HepG2 (cell line): Measurements from ENCODE around the gene RRBP1. TPM values are rescaled to one million over a fixed set of nuclear protein-coding genes. Genes with fewer than 3 reads are reported as not detected.

ENCODE experiments used
- ELF4 ChIP-seq: sonication (generic); formaldehyde crosslinking; IDR thresholded peaks from 2 replicates; pipeline ENCODE4 v1.5.0; 2020; ENCODE audit warnings: missing genetic modification reagents, mild to moderate bottlenecking, moderate library complexity, borderline replicate concordance
- ETV6 ChIP-seq: sonication (generic); formaldehyde crosslinking; conservative IDR thresholded peaks from 2 replicates; pipeline ENCODE4 v1.4.0; 2020; ENCODE audit warnings: missing genetic modification reagents
- JARID2 ChIP-seq: sonication (generic); formaldehyde crosslinking; IDR thresholded peaks from 2 replicates; pipeline ENCODE4 v1.8.1; 2023; ENCODE audit warnings: missing genetic modification reagents, inconsistent platforms; ENCODE audit not compliant: insufficient replicate concordance
- MIER2 ChIP-seq: IDR thresholded peaks from 2 replicates; pipeline ENCODE4 v1.6.1; 2016; ENCODE audit warnings: missing biosample characterization, missing genetic modification reagents
- PHF5A ChIP-seq: IDR thresholded peaks from one replicate; pipeline ENCODE4 v1.6.1; 2018; ENCODE audit warnings: low read depth, missing genetic modification reagents; ENCODE audit not compliant: unreplicated experiment
- RBAK ChIP-seq: sonication (generic); formaldehyde crosslinking; IDR thresholded peaks from 2 replicates; pipeline ENCODE4 v1.5.1; 2020; ENCODE audit warnings: mild to moderate bottlenecking, missing genetic modification reagents
- RBM39 ChIP-seq: fragments of 200-400 bp; formaldehyde crosslinking; IDR thresholded peaks from one replicate; pipeline ENCODE4 v1.6.1; 2018; ENCODE audit warnings: antibody characterized with exemption, mild to moderate bottlenecking, low read depth, low read length; ENCODE audit not compliant: poor library complexity, severe bottlenecking
- RFX5 ChIP-seq: IDR thresholded peaks from 2 replicates; pipeline ENCODE4 v1.6.1; 2011; ENCODE audit warnings: low read depth, low read length, improper control_type of control experiment
- SP140L ChIP-seq: sonication (generic); formaldehyde crosslinking; IDR thresholded peaks from 2 replicates; pipeline ENCODE4 v1.4.0; 2020; ENCODE audit warnings: missing genetic modification reagents, borderline replicate concordance
- STAT5B ChIP-seq: sonication (generic); formaldehyde crosslinking; IDR thresholded peaks from 2 replicates; pipeline ENCODE4 v1.4.0; 2020; ENCODE audit warnings: missing genetic modification reagents
- WIZ ChIP-seq: sonication (generic); formaldehyde crosslinking; IDR thresholded peaks from 2 replicates; pipeline ENCODE4 v1.5.1; 2020; ENCODE audit warnings: mild to moderate bottlenecking, missing genetic modification reagents
- ZNF282 ChIP-seq: fragments of 450-650 bp; IDR thresholded peaks from 2 replicates; pipeline ENCODE4 v1.6.1; 2018; ENCODE audit not compliant: partially characterized antibody
- ZNF30 ChIP-seq: sonication (generic); formaldehyde crosslinking; IDR thresholded peaks from 2 replicates; pipeline ENCODE4 v1.5.0; 2020; ENCODE audit warnings: mild to moderate bottlenecking, missing genetic modification reagents
- ZNF44 ChIP-seq: sonication (generic); formaldehyde crosslinking; IDR thresholded peaks from 2 replicates; pipeline ENCODE4 v1.5.1; 2020; ENCODE audit warnings: mild to moderate bottlenecking, missing genetic modification reagents
- ZNF674 ChIP-seq: sonication (generic); formaldehyde crosslinking; IDR thresholded peaks from 2 replicates; pipeline ENCODE4 v1.5.0; 2020; ENCODE audit warnings: low read depth, mild to moderate bottlenecking, missing genetic modification reagents
- ZNF761 ChIP-seq: sonication (generic); formaldehyde crosslinking; conservative IDR thresholded peaks from 2 replicates; pipeline ENCODE4 v1.4.0; 2020; ENCODE audit warnings: mild to moderate bottlenecking, missing genetic modification reagents
- ZNF766 ChIP-seq: sonication (generic); formaldehyde crosslinking; IDR thresholded peaks from 2 replicates; pipeline ENCODE4 v1.5.0; 2020; ENCODE audit warnings: missing genetic modification reagents, borderline replicate concordance
- polyA plus RNA-seq, 8 experiments: library from polyadenylated mRNA; depleted of rRNA in 3 of 8; stranded (reverse) in 7 of 8; unstranded in 1 of 8; fragments of >200 nt; fragmentation: Illumina TruSeq in 4 of 8; extraction: Trizol in 4 of 8; gene quantifications; 2 replicates each; pipeline versions ENCODE4 v1.2.1 to v1.2.3, GENCODE V29; 2011 to 2016; ENCODE audit warnings: low read depth in 4 of 8, missing spikeins in 1 of 8, mixed read lengths in 1 of 8; ENCODE audit not compliant: insufficient read depth in 1 of 8
- total RNA-seq, 5 experiments: library from RNA; depleted of rRNA; stranded (reverse); fragments of >200 nt; fragmentation: Illumina TruSeq; extraction: Trizol; gene quantifications; 2 replicates each; pipeline ENCODE4 v1.2.3, GENCODE V29; 2016; ENCODE audit warnings: low read depth in 1 of 5
- TF ChIP-seq, protein P1 (sequence below): IDR thresholded peaks from 2 replicates; pipeline ENCODE4 v1.4.0; 2020; ENCODE audit warnings: mild to moderate bottlenecking, missing genetic modification reagents
- TF ChIP-seq, protein P2 (sequence below): sonication (generic); formaldehyde crosslinking; IDR thresholded peaks from 2 replicates; pipeline ENCODE4 v1.4.0; 2020; ENCODE audit warnings: low read depth, mild to moderate bottlenecking, missing genetic modification reagents
- TF ChIP-seq, protein P3 (sequence below): sonication (generic); formaldehyde crosslinking; IDR thresholded peaks from 2 replicates; pipeline ENCODE4 v1.4.0; 2020; ENCODE audit warnings: missing genetic modification reagents, borderline replicate concordance
- TF ChIP-seq, protein P4 (sequence below): sonication (generic); formaldehyde crosslinking; IDR thresholded peaks from 2 replicates; pipeline ENCODE4 v1.5.1; 2020; ENCODE audit warnings: missing genetic modification reagents, mild to moderate bottlenecking, borderline replicate concordance

Gene RRBP1
- total and polyA plus RNA-seq, 2 of the 13 experiments (the other 11 are each of a cell fraction or from before 2014, with no cell fraction given), result 150 to 222 TPM

DNA sequence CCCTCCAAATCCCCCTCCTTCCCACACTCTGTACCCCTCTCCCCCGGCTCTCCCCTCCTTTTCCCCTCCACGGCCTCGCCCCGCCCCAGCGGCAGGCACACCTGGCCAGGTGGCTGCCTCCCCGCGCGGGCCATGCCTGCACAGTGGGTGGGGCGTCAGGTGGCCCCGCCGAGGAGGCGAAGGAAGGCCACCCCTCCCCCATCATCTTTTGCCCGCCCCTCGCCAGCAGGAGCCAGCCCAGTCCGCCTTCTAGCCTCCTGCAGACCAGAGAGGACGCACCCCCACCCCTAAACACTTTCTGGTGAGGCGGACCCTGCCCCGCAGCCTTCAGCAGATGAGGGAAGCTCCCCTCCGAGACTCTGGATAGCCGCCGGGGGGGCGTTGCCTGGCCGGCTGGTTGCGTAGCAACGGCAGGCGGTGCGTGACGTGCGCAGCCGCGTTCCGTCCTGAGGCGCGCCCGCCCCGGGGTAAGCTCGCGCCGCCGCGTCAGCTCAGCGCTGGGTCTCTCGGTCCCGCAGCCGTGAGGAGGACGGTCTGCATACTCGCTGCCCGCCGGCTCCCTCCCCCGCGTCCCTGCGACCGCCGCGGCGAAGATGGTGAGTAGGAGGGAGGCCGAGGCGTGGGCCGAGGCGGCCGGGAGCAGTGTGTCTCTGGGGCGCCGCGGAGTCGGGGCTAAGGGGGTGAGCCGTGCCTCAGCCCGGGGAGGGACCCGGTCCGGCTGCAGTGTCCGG is 112.3 kb downstream of the RRBP1 start, which contains the start of gene DSTN (continued):
- no peak for TF ChIP-seq SP140L (CRISPR knock-in tag)
- no peak; the same call in 1 of the 2 replicates for TF ChIP-seq ZNF766
- TF ChIP-seq PHF5A, result no peak
- no peak for TF ChIP-seq ZNF44
- TF ChIP-seq WIZ (CRISPR knock-in tag), result peak; percentile 63; the same call in 1 of the 2 replicates
- TF ChIP-seq ELF4 (CRISPR knock-in tag), result no peak
- TF ChIP-seq, protein P1, sequence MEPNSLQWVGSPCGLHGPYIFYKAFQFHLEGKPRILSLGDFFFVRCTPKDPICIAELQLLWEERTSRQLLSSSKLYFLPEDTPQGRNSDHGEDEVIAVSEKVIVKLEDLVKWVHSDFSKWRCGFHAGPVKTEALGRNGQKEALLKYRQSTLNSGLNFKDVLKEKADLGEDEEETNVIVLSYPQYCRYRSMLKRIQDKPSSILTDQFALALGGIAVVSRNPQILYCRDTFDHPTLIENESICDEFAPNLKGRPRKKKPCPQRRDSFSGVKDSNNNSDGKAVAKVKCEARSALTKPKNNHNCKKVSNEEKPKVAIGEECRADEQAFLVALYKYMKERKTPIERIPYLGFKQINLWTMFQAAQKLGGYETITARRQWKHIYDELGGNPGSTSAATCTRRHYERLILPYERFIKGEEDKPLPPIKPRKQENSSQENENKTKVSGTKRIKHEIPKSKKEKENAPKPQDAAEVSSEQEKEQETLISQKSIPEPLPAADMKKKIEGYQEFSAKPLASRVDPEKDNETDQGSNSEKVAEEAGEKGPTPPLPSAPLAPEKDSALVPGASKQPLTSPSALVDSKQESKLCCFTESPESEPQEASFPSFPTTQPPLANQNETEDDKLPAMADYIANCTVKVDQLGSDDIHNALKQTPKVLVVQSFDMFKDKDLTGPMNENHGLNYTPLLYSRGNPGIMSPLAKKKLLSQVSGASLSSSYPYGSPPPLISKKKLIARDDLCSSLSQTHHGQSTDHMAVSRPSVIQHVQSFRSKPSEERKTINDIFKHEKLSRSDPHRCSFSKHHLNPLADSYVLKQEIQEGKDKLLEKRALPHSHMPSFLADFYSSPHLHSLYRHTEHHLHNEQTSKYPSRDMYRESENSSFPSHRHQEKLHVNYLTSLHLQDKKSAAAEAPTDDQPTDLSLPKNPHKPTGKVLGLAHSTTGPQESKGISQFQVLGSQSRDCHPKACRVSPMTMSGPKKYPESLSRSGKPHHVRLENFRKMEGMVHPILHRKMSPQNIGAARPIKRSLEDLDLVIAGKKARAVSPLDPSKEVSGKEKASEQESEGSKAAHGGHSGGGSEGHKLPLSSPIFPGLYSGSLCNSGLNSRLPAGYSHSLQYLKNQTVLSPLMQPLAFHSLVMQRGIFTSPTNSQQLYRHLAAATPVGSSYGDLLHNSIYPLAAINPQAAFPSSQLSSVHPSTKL (CRISPR knock-in tag), result peak; percentile 33; the same call in 1 of the 2 replicates
- TF ChIP-seq ZNF282, result no peak
- TF ChIP-seq JARID2 (CRISPR knock-in tag), result no peak
- TF ChIP-seq, protein P2, sequence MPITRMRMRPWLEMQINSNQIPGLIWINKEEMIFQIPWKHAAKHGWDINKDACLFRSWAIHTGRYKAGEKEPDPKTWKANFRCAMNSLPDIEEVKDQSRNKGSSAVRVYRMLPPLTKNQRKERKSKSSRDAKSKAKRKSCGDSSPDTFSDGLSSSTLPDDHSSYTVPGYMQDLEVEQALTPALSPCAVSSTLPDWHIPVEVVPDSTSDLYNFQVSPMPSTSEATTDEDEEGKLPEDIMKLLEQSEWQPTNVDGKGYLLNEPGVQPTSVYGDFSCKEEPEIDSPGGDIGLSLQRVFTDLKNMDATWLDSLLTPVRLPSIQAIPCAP, result no peak
- TF ChIP-seq, protein P3, sequence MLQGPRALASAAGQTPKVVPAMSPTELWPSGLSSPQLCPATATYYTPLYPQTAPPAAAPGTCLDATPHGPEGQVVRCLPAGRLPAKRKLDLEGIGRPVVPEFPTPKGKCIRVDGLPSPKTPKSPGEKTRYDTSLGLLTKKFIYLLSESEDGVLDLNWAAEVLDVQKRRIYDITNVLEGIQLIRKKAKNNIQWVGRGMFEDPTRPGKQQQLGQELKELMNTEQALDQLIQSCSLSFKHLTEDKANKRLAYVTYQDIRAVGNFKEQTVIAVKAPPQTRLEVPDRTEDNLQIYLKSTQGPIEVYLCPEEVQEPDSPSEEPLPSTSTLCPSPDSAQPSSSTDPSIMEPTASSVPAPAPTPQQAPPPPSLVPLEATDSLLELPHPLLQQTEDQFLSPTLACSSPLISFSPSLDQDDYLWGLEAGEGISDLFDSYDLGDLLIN (CRISPR knock-in tag), result no peak
- TF ChIP-seq ZNF761 (CRISPR knock-in tag), result no peak; the same call in 1 of the 2 replicates
- no peak for TF ChIP-seq RBM39
- TF ChIP-seq RFX5, result peak; percentile 91
- no peak for TF ChIP-seq RBAK (CRISPR knock-in tag)
- TF ChIP-seq, protein P4, sequence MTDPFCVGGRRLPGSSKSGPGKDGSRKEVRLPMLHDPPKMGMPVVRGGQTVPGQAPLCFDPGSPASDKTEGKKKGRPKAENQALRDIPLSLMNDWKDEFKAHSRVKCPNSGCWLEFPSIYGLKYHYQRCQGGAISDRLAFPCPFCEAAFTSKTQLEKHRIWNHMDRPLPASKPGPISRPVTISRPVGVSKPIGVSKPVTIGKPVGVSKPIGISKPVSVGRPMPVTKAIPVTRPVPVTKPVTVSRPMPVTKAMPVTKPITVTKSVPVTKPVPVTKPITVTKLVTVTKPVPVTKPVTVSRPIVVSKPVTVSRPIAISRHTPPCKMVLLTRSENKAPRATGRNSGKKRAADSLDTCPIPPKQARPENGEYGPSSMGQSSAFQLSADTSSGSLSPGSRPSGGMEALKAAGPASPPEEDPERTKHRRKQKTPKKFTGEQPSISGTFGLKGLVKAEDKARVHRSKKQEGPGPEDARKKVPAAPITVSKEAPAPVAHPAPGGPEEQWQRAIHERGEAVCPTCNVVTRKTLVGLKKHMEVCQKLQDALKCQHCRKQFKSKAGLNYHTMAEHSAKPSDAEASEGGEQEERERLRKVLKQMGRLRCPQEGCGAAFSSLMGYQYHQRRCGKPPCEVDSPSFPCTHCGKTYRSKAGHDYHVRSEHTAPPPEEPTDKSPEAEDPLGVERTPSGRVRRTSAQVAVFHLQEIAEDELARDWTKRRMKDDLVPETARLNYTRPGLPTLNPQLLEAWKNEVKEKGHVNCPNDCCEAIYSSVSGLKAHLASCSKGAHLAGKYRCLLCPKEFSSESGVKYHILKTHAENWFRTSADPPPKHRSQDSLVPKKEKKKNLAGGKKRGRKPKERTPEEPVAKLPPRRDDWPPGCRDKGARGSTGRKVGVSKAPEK, result no peak
- TF ChIP-seq STAT5B (CRISPR knock-in tag), result no peak; the same call in 1 of the 2 replicates
- TF ChIP-seq ZNF674 (CRISPR knock-in tag), result no peak
- no peak for TF ChIP-seq ZNF30 (CRISPR knock-in tag)
- TF ChIP-seq MIER2 (CRISPR knock-in tag), result 0 out of 2 replicates have a peak, but pooled peaks have one; percentile 29
- TF ChIP-seq ETV6 (CRISPR knock-in tag), result peak; percentile 77
